Pons (tissue), 1 donor: ENCODE data around the gene RAPGEF2.
"Not testable (repeated sequence)": the region's sequence is repeated elsewhere in the genome, so short reads cannot be mapped to it uniquely, and the experiment has no call there.

ENCODE experiments used
- DNase-seq: peaks from one replicate; pipeline ENCODE4 v3.0.0-alpha.2; 2016; ENCODE audit warnings: low spot score

RAPGEF2 gene

DNA sequence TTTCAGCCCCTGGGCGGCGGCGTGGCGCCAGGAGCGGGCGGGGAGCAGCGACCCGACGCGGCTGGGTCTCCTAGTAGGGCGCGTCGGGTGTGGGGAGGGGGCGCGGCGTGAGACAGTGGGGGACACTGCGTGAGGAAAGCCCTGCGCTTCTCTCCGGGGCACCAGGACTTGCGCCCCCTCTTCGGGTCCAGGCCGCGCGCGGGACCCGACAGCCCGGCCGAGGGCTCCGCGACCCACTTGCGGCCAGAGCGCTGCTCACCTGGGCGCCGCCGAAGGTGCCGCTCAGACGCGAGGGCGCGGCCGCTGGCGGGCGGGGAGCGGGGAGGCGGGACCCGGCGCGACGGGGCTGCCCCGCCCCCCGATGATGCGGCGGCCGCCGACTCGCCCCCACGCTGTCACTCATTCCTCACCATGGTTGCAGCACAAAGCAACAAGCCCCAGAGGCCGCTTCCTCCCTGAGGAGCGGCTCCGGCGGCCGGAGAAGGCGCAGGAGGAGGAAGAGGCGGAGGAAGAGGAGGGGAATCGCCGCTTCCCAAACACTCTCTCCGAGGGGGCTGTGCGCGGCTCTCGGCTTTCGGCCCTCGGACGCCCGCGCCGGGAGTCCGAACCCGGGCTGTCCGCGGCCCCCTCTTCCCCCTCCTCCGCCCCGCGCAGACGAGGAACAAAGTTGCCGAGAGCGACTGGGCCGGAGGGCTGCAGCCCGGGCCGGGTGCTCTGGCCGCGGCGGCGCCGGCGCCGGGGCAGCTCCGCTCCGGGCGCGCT is at the start of gene RAPGEF2:
Gene RAPGEF2, plus strand, starts transcription at position 458 of the 762 bp plus-strand sequence. CDS start 1,084 bp downstream, outside the sequence.
- DNase-seq: peak; percentile 96

GRCh38 chr4:159055833-159056232 is 47.0 kb upstream of the RAPGEF2 start:
- no peak for DNase-seq

DNA sequence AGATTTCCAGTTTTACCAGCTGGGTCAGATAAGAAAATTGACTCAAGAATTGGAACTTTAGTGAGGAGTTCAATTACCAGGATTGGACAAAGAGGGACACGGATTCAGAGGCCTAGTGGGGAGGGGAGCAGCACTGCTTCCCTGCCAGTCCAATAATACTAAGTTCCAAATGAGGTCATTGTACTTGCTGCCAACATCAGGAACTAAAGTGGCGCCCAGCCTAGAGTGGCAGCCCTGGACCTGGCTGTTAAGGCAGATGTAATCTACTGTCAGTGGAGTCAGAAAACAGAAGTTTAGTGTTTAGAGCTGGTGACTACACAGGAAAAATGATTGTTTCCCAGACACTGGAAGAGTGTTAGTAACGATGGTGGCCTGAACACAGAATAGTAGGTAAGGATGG is 42.7 kb upstream of the RAPGEF2 start:
- DNase-seq: peak; percentile 78

- DNase-seq: no peak
Measured at GRCh38 chr4:159062381-159062780, 40.5 kb upstream of the RAPGEF2 start.

GRCh38 chr4:159065513-159066240 is 37.2 kb upstream of the RAPGEF2 start:
- no peak for DNase-seq

- DNase-seq: not testable (repeated sequence)
Measured at GRCh38 chr4:159068139-159068538, 34.7 kb upstream of the RAPGEF2 start.

- DNase-seq: no peak
Measured at GRCh38 chr4:159069922-159070321, 33.0 kb upstream of the RAPGEF2 start.

DNA sequence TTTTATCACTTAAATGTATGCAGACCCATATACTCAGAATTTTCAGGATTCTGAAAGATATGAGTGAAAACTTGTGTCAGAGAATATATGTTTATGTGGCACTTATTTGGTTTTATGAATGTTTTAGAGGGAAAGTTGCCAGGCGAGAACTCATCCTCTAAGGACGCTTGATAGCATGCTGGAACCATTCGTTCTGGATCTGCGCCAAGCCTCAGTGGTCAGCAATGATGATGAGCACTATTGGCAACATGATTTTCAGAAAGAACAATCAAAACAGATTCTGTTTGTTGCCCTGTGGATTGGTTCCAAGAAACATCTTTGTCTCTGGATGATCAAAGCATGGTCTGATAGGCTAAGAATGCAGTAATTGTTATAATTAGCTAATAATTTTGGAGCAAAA is 32.1 kb upstream of the RAPGEF2 start:
- DNase-seq: peak; percentile 67

GRCh38 chr4:159071178-159071968 is 31.5 kb upstream of the RAPGEF2 start:
- DNase-seq: peak; percentile 14

DNA sequence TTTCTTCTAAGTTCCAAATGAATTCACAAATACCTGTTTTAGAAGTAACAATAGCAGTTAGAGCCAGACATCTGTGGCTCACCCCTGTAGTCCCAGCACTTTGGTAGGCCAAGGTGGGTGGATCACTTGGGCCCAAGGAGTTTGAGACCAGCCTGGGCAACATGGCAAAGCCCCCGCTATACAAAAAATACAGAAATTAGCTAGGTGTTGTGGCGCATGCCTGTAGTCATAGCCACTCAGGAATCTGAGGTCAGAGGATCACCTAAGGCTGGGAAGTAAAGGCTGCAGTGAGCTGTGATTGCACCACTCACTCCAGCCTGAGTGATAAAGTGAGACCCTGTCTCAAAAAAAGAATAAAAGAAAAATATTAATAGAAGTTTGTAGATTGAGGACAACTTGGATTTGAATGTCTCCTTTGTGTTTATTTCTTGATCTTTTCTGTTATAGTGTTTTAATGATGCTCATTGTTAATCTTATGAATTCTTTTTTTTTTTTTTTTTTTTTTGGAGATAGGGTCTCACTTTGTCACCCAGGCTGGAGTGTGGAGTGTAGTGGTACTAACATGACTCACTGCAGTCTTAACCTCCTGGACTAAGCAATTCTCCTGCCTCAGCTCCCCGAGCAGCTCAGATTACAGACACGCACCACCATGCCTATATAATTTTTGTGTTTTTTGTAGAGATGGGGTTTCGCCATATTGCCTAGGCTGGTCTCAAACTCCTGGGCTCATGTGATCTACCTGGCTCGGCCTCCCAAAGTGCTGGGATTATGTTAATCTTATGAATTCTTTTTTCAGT is 30.7 kb upstream of the RAPGEF2 start:
- DNase-seq: no peak

DNA sequence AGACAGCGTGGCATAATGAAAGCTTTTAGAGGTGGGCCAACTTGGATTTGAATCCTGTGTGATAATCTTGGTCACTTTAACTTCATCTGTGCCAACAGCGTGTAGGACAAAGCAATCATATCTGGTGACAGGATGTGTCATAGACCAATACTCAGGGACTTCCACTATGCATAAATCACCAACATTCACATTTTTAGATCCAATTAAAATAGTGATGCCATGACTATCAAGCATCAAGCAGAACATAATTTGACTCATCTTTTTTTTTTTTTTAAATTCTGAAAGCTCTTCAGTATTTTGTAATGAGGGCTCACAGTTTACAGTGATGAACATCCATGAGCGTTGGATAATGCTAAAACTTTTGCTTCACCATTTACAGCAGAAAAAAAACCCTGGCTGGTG is 27.3 kb upstream of the RAPGEF2 start:
- DNase-seq: no peak

GRCh38 chr4:159077018-159077417 is 25.9 kb upstream of the RAPGEF2 start:
- not testable (repeated sequence) for DNase-seq

DNA sequence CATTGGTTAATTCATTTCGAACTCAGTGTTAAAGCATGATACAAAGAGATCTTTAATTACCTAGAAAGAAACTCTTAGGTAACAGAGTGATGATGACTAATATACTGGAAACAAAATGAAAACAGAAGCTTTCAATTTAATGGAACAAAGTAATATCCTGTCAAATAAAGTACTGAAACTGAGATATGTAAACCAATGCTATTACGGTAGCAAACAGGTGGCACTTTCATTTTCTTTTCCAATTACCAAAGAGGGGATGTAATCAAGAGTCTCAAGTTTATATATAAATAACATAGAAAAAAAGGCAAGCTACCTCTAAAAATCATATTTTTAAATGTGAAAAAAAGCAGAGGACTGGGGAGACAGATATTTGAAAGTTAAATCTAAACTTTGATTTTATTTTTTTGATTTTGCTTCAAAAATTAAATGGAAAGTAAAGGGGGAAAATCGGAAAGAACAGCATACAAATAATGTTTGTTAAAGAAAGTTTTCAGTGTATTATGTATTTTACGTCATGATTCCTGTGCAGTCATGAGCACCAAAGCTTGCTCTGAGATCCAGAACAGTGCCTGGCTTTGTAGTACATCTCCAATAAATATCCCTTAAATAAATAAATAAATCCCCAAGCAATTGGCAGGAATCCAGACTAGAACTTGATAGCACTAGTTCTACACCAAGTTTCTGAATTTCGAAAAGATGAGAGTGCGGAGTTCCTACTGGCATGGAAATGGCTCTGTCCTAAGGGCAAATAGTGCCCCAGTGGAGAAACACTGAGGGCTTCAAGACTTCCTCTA is 25.0 kb upstream of the RAPGEF2 start:
- DNase-seq: no peak

- no peak for DNase-seq
Measured at GRCh38 chr4:159079074-159079473, 23.8 kb upstream of the RAPGEF2 start.

GRCh38 chr4:159086606-159087005 is 16.3 kb upstream of the RAPGEF2 start:
- DNase-seq: no peak

GRCh38 chr4:159090255-159090654 is 12.6 kb upstream of the RAPGEF2 start:
- no peak for DNase-seq

GRCh38 chr4:159094156-159094555 is 8.7 kb upstream of the RAPGEF2 start:
- not testable (repeated sequence) for DNase-seq

GRCh38 chr4:159096434-159096833 is 6.4 kb upstream of the RAPGEF2 start:
- no peak for DNase-seq

GRCh38 chr4:159097144-159097543 is 5.7 kb upstream of the RAPGEF2 start:
- no peak for DNase-seq

- DNase-seq: no peak
Measured at GRCh38 chr4:159097785-159098184, 5.1 kb upstream of the RAPGEF2 start.
